OCI-LY7 (cell line): ENCODE data around the gene LPO. TPM values are rescaled to one million over a fixed set of nuclear protein-coding genes. Genes with fewer than 3 reads are reported as not detected.

Experiments
- BruUV-seq: library from RNA; stranded (reverse); fragments of 400-500 nt; replicated peaks from 2 replicates; lab custom pipeline; 2021; lab: Mats Ljungman, UMichigan
- CTCF ChIA-PET: fragments of 300-600 bp; sonication (Branson Sonifier 250); formaldehyde crosslinking; loops from one replicate; lab custom pipeline; 2022; ENCODE audit warnings: antibody characterized with exemption; ENCODE audit not compliant: unreplicated experiment; lab: Charles Lee
- POLR2A ChIA-PET: fragments of 300-600 bp; sonication (Branson Sonifier 250); formaldehyde crosslinking; loops from one replicate; lab custom pipeline; 2022; ENCODE audit warnings: antibody characterized with exemption; lab: Charles Lee
- DNase-seq: peaks from one replicate; pipeline ENCODE4 v3.0.0-alpha.2; 2015; ENCODE audit warnings: low spot score
- H2AFZ ChIP-seq: fragments of 200-600 bp; sonication (generic), shearing (Covaris generic); 2 replicates; pipeline ENCODE4 v1.6.1; 2014; ENCODE audit warnings: mild to moderate bottlenecking, antibody characterized with exemption, low read length, moderate library complexity
- H3K27ac ChIP-seq: fragments of 200-600 bp; sonication (generic); 2 replicates; pipeline ENCODE4 v1.5.1; 2014; ENCODE audit warnings: mixed run types, low read depth, mild to moderate bottlenecking, moderate library complexity, low read length, inconsistent platforms; ENCODE audit not compliant: poor library complexity, severe bottlenecking
- H3K36me3 ChIP-seq: fragments of 200-600 bp; sonication (generic); 2 replicates; pipeline ENCODE4 v1.6.1; 2014; ENCODE audit warnings: mild to moderate bottlenecking, antibody characterized with exemption, low read length, moderate library complexity, mixed read lengths; ENCODE audit not compliant: insufficient read depth
- H3K4me1 ChIP-seq: fragments of 200-600 bp; sonication (generic); 2 replicates; pipeline ENCODE4 v1.5.1; 2014; ENCODE audit warnings: mild to moderate bottlenecking, low read length; ENCODE audit not compliant: insufficient read depth, poor library complexity, severe bottlenecking
- H3K4me2 ChIP-seq: fragments of 200-600 bp; sonication (generic); 2 replicates; pipeline ENCODE4 v1.6.1; 2014; ENCODE audit warnings: mild to moderate bottlenecking, low read length
- H3K4me3 ChIP-seq: fragments of 200-600 bp; sonication (generic); 2 replicates; pipeline ENCODE4 v1.5.1; 2014; ENCODE audit warnings: mild to moderate bottlenecking, low read depth, low read length; ENCODE audit not compliant: poor library complexity, severe bottlenecking
- H3K79me2 ChIP-seq: fragments of 200-600 bp; sonication (generic); 2 replicates; pipeline ENCODE4 v1.6.1; 2016; ENCODE audit warnings: low read depth, mild to moderate bottlenecking, low read length, moderate library complexity, mixed read lengths; ENCODE audit not compliant: insufficient read depth
- H3K9me2 ChIP-seq: fragments of 200-600 bp; sonication (generic); 2 replicates; pipeline ENCODE4 v1.6.1; 2016; ENCODE audit warnings: mild to moderate bottlenecking, low read length, mixed read lengths; ENCODE audit not compliant: insufficient read depth
- H3K9me3 ChIP-seq: fragments of 200-600 bp; sonication (generic); 2 replicates; pipeline ENCODE4 v1.6.1; 2014; ENCODE audit warnings: mild to moderate bottlenecking, mixed run types, low read length, mixed read lengths
- H4K20me1 ChIP-seq: fragments of 200-600 bp; sonication (generic); 2 replicates; pipeline ENCODE4 v1.6.1; 2014; ENCODE audit warnings: mild to moderate bottlenecking, antibody characterized with exemption, low read length, moderate library complexity, mixed read lengths; ENCODE audit not compliant: insufficient read depth
- CTCF ChIP-seq: fragments of 200-600 bp; sonication (generic); conservative IDR thresholded peaks from 2 replicates; pipeline ENCODE4 v1.5.1; 2014; ENCODE audit warnings: mild to moderate bottlenecking, antibody characterized with exemption, low read length, moderate library complexity, mixed read lengths
- EZH2phosphoT487 ChIP-seq: fragments of 200-600 bp; sonication (generic); IDR thresholded peaks from 2 replicates; pipeline ENCODE4 v1.6.1; 2018; ENCODE audit warnings: low read depth, borderline replicate concordance, mild to moderate bottlenecking, mixed run types, antibody characterized with exemption, low read length, moderate library complexity, mixed read lengths
- intact Hi-C: fragments of 100-400 bp; cut with micrococcal nuclease; formaldehyde crosslinking; loops from one replicate; pipeline ENCODE4 v1.10.0; 2022; ENCODE audit not compliant: unreplicated experiment
- total RNA-seq, 2 experiments: library from RNA; depleted of rRNA in 1 of 2; stranded (reverse); fragments of >200 nt in 1 of 2; shearing (Covaris generic) in 1 of 2; gene quantifications; 2 replicates each; pipeline ENCODE4 v1.2.3, GENCODE V29; 2014 to 2022

The LPO gene
- total RNA-seq, 2 experiments from 2014 or later = not detected

GRCh38 chr17:58315281-58315711 is 76.9 kb downstream of the LPO start:
- no TSS peak for BruUV-seq

GRCh38 chr17:58315750-58316149 is 77.4 kb downstream of the LPO start:
- Histone ChIP-seq H3K36me3 (no peaks in the 10 kb centered on the region), H3K79me2 (no peaks in the 10 kb centered on the region), H4K20me1 (no peaks in the 10 kb centered on the region), H3K9me3 (no peaks in the 10 kb centered on the region), H3K9me2 (no peaks in the 10 kb centered on the region), H3K4me2 (no peak overlapping the region), H3K27ac (no peak overlapping the region), H3K4me3 (no peak overlapping the region), H3K4me1 (peaks cover 15% of the 10 kb centered on the region), H2AFZ (no peak overlapping the region)
- ChIA-PET CTCF (interaction anchor here (1.2 kb wide), 1 partner anchor 29 kb away, joined by 3 read pairs; no protein-coding TSS in a partner anchor), POLR2A (no interaction called here)
- intact Hi-C loops = no loop called here
- no peak for DNase-seq
- TF ChIP-seq EZH2phosphoT487 = no peak
- TF ChIP-seq CTCF = no peak
- BruUV-seq = no TSS peak

More at GRCh38 chr17:58315281-58315711, 76.9 kb downstream of the LPO start:
- no peak overlapping the region for H3K27ac ChIP-seq
- H3K4me3 ChIP-seq = no peak overlapping the region
- no peak for DNase-seq
- no peak overlapping the region for H2AFZ ChIP-seq
- no peaks in the 10 kb centered on the region for H3K9me3 ChIP-seq
- H3K4me1 ChIP-seq = peaks cover 15% of the 10 kb centered on the region
- POLR2A ChIA-PET = interaction anchor here (1.0 kb wide), 1 partner anchor 29 kb away, joined by 3 read pairs; no protein-coding TSS in a partner anchor
- no peak overlapping the region for H3K4me2 ChIP-seq
- CTCF ChIA-PET = interaction anchor here (1.2 kb wide), 1 partner anchor 29 kb away, joined by 3 read pairs; no protein-coding TSS in a partner anchor
- no peaks in the 10 kb centered on the region for H4K20me1 ChIP-seq
- H3K9me2 ChIP-seq = no peaks in the 10 kb centered on the region
- intact Hi-C loops = no loop called here
- H3K36me3 ChIP-seq = no peaks in the 10 kb centered on the region
- no peaks in the 10 kb centered on the region for H3K79me2 ChIP-seq
- TF ChIP-seq EZH2phosphoT487 (no peak), CTCF (no peak)

DNA sequence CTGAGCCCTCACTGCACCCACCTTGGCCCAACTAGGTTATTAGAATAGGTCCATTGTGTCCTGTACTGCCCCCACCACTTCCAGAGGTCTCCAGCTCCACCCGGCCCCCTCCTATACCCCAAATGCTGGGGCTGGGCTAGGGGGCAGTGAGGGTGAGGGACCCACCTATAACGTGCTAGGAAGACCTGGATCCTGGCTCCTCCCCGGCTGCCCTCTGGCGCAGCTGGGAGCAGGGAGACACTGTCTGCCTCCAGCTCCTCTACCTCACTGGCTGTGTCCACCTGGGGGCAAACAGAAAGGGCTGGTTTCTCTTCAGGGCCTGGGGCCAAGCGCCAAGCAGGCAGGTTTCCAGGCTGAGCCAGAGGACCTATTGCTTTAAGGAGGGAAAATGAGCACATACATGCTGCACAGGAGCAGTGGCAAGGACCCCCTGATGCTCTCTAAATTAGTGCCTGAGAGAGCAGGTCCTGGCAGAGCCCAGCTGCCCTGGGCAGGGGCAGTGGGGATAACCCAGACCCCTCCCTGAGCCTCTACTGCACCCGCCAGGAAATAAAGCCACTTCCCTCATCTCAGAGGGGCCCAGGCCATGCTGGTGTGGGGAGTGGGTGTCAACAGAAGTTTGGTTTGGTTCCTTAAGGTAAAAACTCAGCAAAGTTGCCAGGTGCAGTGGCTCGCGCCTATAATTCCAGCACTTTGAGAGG is 78.0 kb downstream of the LPO start:
- no peaks in the 10 kb centered on the region for H3K9me3 ChIP-seq
- no peak overlapping the region for H2AFZ ChIP-seq
- H3K4me2 ChIP-seq = no peak overlapping the region
- BruUV-seq = no TSS peak
- intact Hi-C loops = no loop called here
- H3K27ac ChIP-seq = no peak overlapping the region
- H3K36me3 ChIP-seq = no peaks in the 10 kb centered on the region
- DNase-seq = no peak
- peaks cover 15% of the 10 kb centered on the region for H3K4me1 ChIP-seq
- H3K9me2 ChIP-seq = no peaks in the 10 kb centered on the region
- no peaks in the 10 kb centered on the region for H3K79me2 ChIP-seq
- ChIA-PET CTCF (interaction anchor here (1.2 to 1.5 kb wide), 2 partner anchors 28 kb away, joined by 3 to 15 read pairs; no protein-coding TSS in a partner anchor), POLR2A (interaction anchor here (1.6 to 2.4 kb wide), 4 partner anchors 16 to 28 kb away, joined by 8 to 29 read pairs (median 14); no protein-coding TSS in a partner anchor)
- H3K4me3 ChIP-seq = no peak overlapping the region
- no peaks in the 10 kb centered on the region for H4K20me1 ChIP-seq
- TF ChIP-seq EZH2phosphoT487 (no peak), CTCF (no peak)
